OCI-LY1 (cell line): ENCODE data around the gene HMCES.

Experiments
- H2AFZ ChIP-seq: fragments of 200-600 bp; sonication (generic), shearing (Covaris generic); 2 replicates; pipeline ENCODE4 v1.6.0; 2014; ENCODE audit warnings: antibody characterized with exemption, mild to moderate bottlenecking, low read length
- H3F3A ChIP-seq: fragments of 200-600 bp; sonication (generic), shearing (Covaris generic); 2 replicates; pipeline ENCODE4 v1.6.0; 2014; ENCODE audit warnings: mild to moderate bottlenecking, antibody characterized with exemption, low read length, moderate library complexity; ENCODE audit not compliant: insufficient read depth
- H3K27ac ChIP-seq: fragments of 200-600 bp; sonication (generic); 2 replicates; pipeline ENCODE4 v1.5.1; 2014; ENCODE audit warnings: low read length, mixed run types, mild to moderate bottlenecking, low read depth; ENCODE audit not compliant: poor library complexity, severe bottlenecking
- H3K27me3 ChIP-seq: fragments of 200-600 bp; sonication (generic); 2 replicates; pipeline ENCODE4 v1.6.0; 2014; ENCODE audit warnings: antibody characterized with exemption, mild to moderate bottlenecking, low read length, moderate library complexity; ENCODE audit not compliant: insufficient read depth
- H3K36me3 ChIP-seq: fragments of 200-600 bp; sonication (generic); 2 replicates; pipeline ENCODE4 v1.6.1; 2014; ENCODE audit warnings: mild to moderate bottlenecking, antibody characterized with exemption, low read length, moderate library complexity, mixed read lengths; ENCODE audit not compliant: insufficient read depth
- H3K4me1 ChIP-seq: fragments of 200-600 bp; sonication (generic); 2 replicates; pipeline ENCODE4 v1.5.1; 2014; ENCODE audit warnings: mild to moderate bottlenecking, low read length, moderate library complexity; ENCODE audit not compliant: insufficient read depth, severe bottlenecking
- H3K4me2 ChIP-seq: fragments of 200-600 bp; sonication (generic), shearing (Covaris generic); 2 replicates; pipeline ENCODE4 v1.6.1; 2014; ENCODE audit warnings: low read length
- H3K4me3 ChIP-seq: fragments of 200-600 bp; sonication (generic); 2 replicates; pipeline ENCODE4 v1.5.1; 2014; ENCODE audit warnings: low read length, low read depth, mild to moderate bottlenecking, mixed read lengths; ENCODE audit not compliant: poor library complexity, severe bottlenecking
- H3K79me2 ChIP-seq: fragments of 200-600 bp; shearing (Covaris generic); 2 replicates; pipeline ENCODE4 v1.6.1; 2016; ENCODE audit warnings: mixed run types, low read length, mixed read lengths; ENCODE audit not compliant: insufficient read depth
- H3K9ac ChIP-seq: fragments of 200-600 bp; sonication (generic), shearing (Covaris generic); 2 replicates; pipeline ENCODE4 v1.6.1; 2014; ENCODE audit warnings: mild to moderate bottlenecking, low read length, mixed read lengths
- H3K9me2 ChIP-seq: fragments of 200-600 bp; sonication (generic), shearing (Covaris generic); 2 replicates; pipeline ENCODE4 v1.6.1; 2014; ENCODE audit warnings: low read depth, mild to moderate bottlenecking, low read length, mixed read lengths
- H3K9me3 ChIP-seq: fragments of 200-600 bp; shearing (Covaris generic); 2 replicates; pipeline ENCODE4 v1.6.1; 2014; ENCODE audit warnings: low read length, mixed read lengths
- H4K20me1 ChIP-seq: fragments of 200-600 bp; sonication (generic), shearing (Covaris generic); 2 replicates; pipeline ENCODE4 v1.6.0; 2016; ENCODE audit warnings: mild to moderate bottlenecking, low read length; ENCODE audit not compliant: insufficient read depth
- CTCF ChIP-seq: fragments of 200-600 bp; sonication (generic), shearing (Covaris generic); IDR thresholded peaks from 2 replicates; pipeline ENCODE4 v1.5.1; 2017; ENCODE audit warnings: mild to moderate bottlenecking, antibody characterized with exemption, low read length, moderate library complexity, mixed read lengths
- EZH2 ChIP-seq: fragments of 200-600 bp; sonication (generic), shearing (Covaris generic); IDR thresholded peaks from 2 replicates; pipeline ENCODE4 v1.8.0; 2017; ENCODE audit warnings: borderline replicate concordance, mixed run types, mild to moderate bottlenecking, antibody characterized with exemption, low read length, moderate library complexity, mixed read lengths

The HMCES gene

GRCh38 chr3:129329858-129330257 lies 51.2 kb downstream of the HMCES start:
- Histone ChIP-seq H3K4me2 (no peak overlapping the region), H2AFZ (no peak overlapping the region), H3K36me3 (no peaks in the 10 kb centered on the region), H3K9ac (no peak overlapping the region), H4K20me1 (no peaks in the 10 kb centered on the region), H3K9me3 (no peaks in the 10 kb centered on the region), H3K4me1 (no peaks in the 10 kb centered on the region), H3K9me2 (no peaks in the 10 kb centered on the region), H3F3A (no peaks in the 10 kb centered on the region), H3K27me3 (peaks cover 9% of the 10 kb centered on the region), H3K79me2 (no peaks in the 10 kb centered on the region), H3K4me3 (no peak overlapping the region), H3K27ac (no peak overlapping the region)
- TF ChIP-seq CTCF (no peak), EZH2 (no peak)

GRCh38 chr3:129330409-129330808 lies 51.7 kb downstream of the HMCES start:
- Histone ChIP-seq H3K4me1 (no peaks in the 10 kb centered on the region), H3F3A (no peaks in the 10 kb centered on the region), H3K4me3 (no peak overlapping the region), H3K27ac (no peak overlapping the region), H3K9me2 (no peaks in the 10 kb centered on the region), H4K20me1 (no peaks in the 10 kb centered on the region), H3K9me3 (no peaks in the 10 kb centered on the region), H3K36me3 (no peaks in the 10 kb centered on the region), H3K4me2 (no peak overlapping the region), H3K79me2 (no peaks in the 10 kb centered on the region), H2AFZ (no peak overlapping the region), H3K9ac (no peak overlapping the region), H3K27me3 (peaks cover 9% of the 10 kb centered on the region)
- no peak for TF ChIP-seq CTCF
- no peak for TF ChIP-seq EZH2

GRCh38 chr3:129333891-129334290 lies 55.2 kb downstream of the HMCES start:
- H3K27me3 ChIP-seq, result peaks cover 9% of the 10 kb centered on the region
- H3K79me2 ChIP-seq, result no peaks in the 10 kb centered on the region
- no peaks in the 10 kb centered on the region for H3F3A ChIP-seq
- no peaks in the 10 kb centered on the region for H3K36me3 ChIP-seq
- no peaks in the 10 kb centered on the region for H3K9me3 ChIP-seq
- H3K4me2 ChIP-seq, result no peak overlapping the region
- no peaks in the 10 kb centered on the region for H3K4me1 ChIP-seq
- no peak for TF ChIP-seq EZH2
- no peak for TF ChIP-seq CTCF
- no peak overlapping the region for H3K4me3 ChIP-seq
- H4K20me1 ChIP-seq, result no peaks in the 10 kb centered on the region
- H3K9ac ChIP-seq, result no peak overlapping the region
- no peak overlapping the region for H2AFZ ChIP-seq
- no peaks in the 10 kb centered on the region for H3K9me2 ChIP-seq
- no peak overlapping the region for H3K27ac ChIP-seq
